GM12875 (cell line): ENCODE data around the gene SETD7.
"Not testable (repeated sequence)": the region's sequence is repeated elsewhere in the genome, so short reads cannot be mapped to it uniquely, and the experiment has no call there.

Experiments used
- H3K4me3 ChIP-seq: one replicate; pipeline ENCODE4 v1.5.1; 2011; ENCODE audit warnings: low read depth, low read length, control low read depth
- CTCF ChIP-seq: IDR thresholded peaks from 2 replicates; pipeline ENCODE4 v1.5.1; 2011; ENCODE audit warnings: low read depth, mild to moderate bottlenecking, control low read depth, inconsistent platforms, low read length, moderate library complexity, borderline replicate concordance; ENCODE audit not compliant: insufficient read depth

Gene SETD7

GRCh38 chr4:139450586-139450985 lies 105.4 kb downstream of the SETD7 start:
- no peak overlapping the region for H3K4me3 ChIP-seq
- TF ChIP-seq CTCF: no peak

- H3K4me3 ChIP-seq: not testable (repeated sequence)
Observed at GRCh38 chr4:139447078-139447477, 108.9 kb downstream of the SETD7 start.
